ENCODE measurements around the gene PTPN14. TPM values are rescaled to one million over a fixed set of nuclear protein-coding genes. Genes with fewer than 3 reads are reported as not detected.

Gene PTPN14
- total and polyA plus RNA-seq, 2 of the 8 experiments (the other 6 are each of a cell fraction or from before 2014, with no cell fraction given) = 14.4 to 93.6 TPM

- FAIRE-seq = no peak
These were observed 26.6 kb downstream of the PTPN14 start for GRCh38 chr1:214524824-214525223.

More at GRCh38 chr1:214524824-214525223, 26.6 kb downstream of the PTPN14 start:
- Histone ChIP-seq H3K23me2 (ENCODE audit: low read depth, low read length) (no peaks in the 10 kb centered on the region; the same call in 1 of the 2 replicates), H3K9me3 (ENCODE audit: insufficient read depth in 2 of 2, low read depth in 1 of 2, low read length in 1 of 2) (no peaks in the 10 kb centered on the region), H4K91ac (replicated peaks; ENCODE audit: insufficient read length, low read length) (no peak overlapping the region), H3K18ac (ENCODE audit: extremely low read depth, low read length) (no peak overlapping the region), H3K4me2 (ENCODE audit: insufficient read depth in 1 of 2, low read depth in 2 of 2, low read length in 2 of 2) (no peak overlapping the region), H3K4ac (replicated peaks; ENCODE audit: insufficient read length, low read depth, low read length) (no peak overlapping the region), H3K14ac (ENCODE audit: insufficient read length) (no peak overlapping the region), H2BK20ac (ENCODE audit: low read length) (no peak overlapping the region), H3K79me2 (ENCODE audit: control insufficient read depth in 1 of 2, insufficient read depth in 2 of 2, low read length in 2 of 2) (peaks cover 0 to 71% of the 10 kb centered on the region in 2 experiments; a peak in 3 of 4 replicates), H2BK12ac (ENCODE audit: low read depth, low read length) (no peak overlapping the region), H3K79me1 (ENCODE audit: low read depth, low read length) (peaks cover 7% of the 10 kb centered on the region; the same call in 1 of the 2 replicates), H3K36me3 (ENCODE audit: control insufficient read depth in 2 of 4, insufficient read depth in 4 of 4, low read length in 3 of 4) (no peaks in the 10 kb centered on the region), H3K4me1 (replicated peaks in 1 of 4; ENCODE audit: control insufficient read depth in 3 of 4, insufficient read depth in 4 of 4, low read length in 3 of 4) (peaks cover 0 to 5% (median 1%) of the 10 kb centered on the region in 4 experiments; a peak in 1 of 7 replicates), H3K56ac (replicated peaks; ENCODE audit: insufficient read length, low read depth, low read length) (no peak overlapping the region), H4K20me1 (replicated peaks in 1 of 2; ENCODE audit: control insufficient read depth in 1 of 2, insufficient read depth in 2 of 2, low read length in 2 of 2) (peaks cover 0 to 12% of the 10 kb centered on the region in 2 experiments), H3K9ac (replicated peaks in 1 of 4; ENCODE audit: extremely low read depth in 1 of 4, low read depth in 3 of 4, low read length in 3 of 4) (no peak overlapping the region), H4K8ac (ENCODE audit: extremely low read depth, insufficient read depth, low read length) (no peak overlapping the region), H2BK120ac (replicated peaks; ENCODE audit: low read depth, low read length) (no peak overlapping the region), H3K27ac (ENCODE audit: low read depth, low read length) (no peak overlapping the region), H3K4me3 (ENCODE audit: extremely low read depth in 1 of 4, insufficient read depth in 2 of 4, low read depth in 3 of 4, low read length in 4 of 4) (no peak overlapping the region), H2BK5ac (ENCODE audit: low read depth, low read length) (no peak overlapping the region), H2AK5ac (ENCODE audit: low read depth, low read length) (no peak overlapping the region), H2AFZ (ENCODE audit: low read length) (no peak overlapping the region), H3K23ac (ENCODE audit: insufficient read length) (no peak overlapping the region), H2BK15ac (ENCODE audit: low read length) (no peak overlapping the region), H4K5ac (ENCODE audit: insufficient read length, low read depth, low read length) (no peak overlapping the region), H3K27me3 (replicated peaks in 1 of 4; ENCODE audit: control insufficient read depth in 3 of 4, extremely low read depth in 1 of 4, insufficient read depth in 3 of 4, low read length in 3 of 4) (no peaks in the 10 kb centered on the region)
- POLR2A ChIA-PET (ENCODE audit: partially characterized antibody) = interaction anchor here (1.1 to 2.5 kb wide), 2 partner anchors 18 to 27 kb away, joined by 3 to 14 read pairs; partner anchors contain the start of gene PTPN14
- TF ChIP-seq KDM5A (IDR thresholded peaks at IDR 0.05; ENCODE audit: low read length) = no peak
- TF ChIP-seq USF2 (IDR thresholded peaks at IDR 0.05; ENCODE audit: low read length) = no peak
- TF ChIP-seq TAF1 (IDR thresholded peaks at IDR 0.05; ENCODE audit: low read depth, low read length) = no peak
- WGBS, 2 experiments (ENCODE audit: extremely low coverage in 1 of 2, insufficient coverage in 1 of 2, insufficient read length in 1 of 2, insufficient replicate concordance in 2 of 2, low coverage in 1 of 2, low lambda C conversion rate in 2 of 2, missing lambda C conversion rate in 1 of 2) = 90% methylated on average over 2 of the region's 2 CpGs; no CpG with 5 or more reads in 1 of the 2 experiments
- no peak for DNase-seq (ENCODE audit: low read depth in 1 of 2, low spot score in 2 of 2)
- CTCF ChIA-PET (ENCODE audit: partially characterized antibody) = interaction anchor here (0.9 to 1.8 kb wide), 5 partner anchors 13 to 186 kb away, joined by 3 to 12 read pairs (median 3); no protein-coding TSS in a partner anchor
